GM13977 (cell line): ENCODE results near the gene HADHA.

Experiments
- DNase-seq: peaks from one replicate; pipeline ENCODE4 v3.0.0; 2012; ENCODE audit warnings: low spot score
- CTCF ChIP-seq: IDR thresholded peaks from 2 replicates; pipeline ENCODE4 v1.5.1; 2012; ENCODE audit warnings: mild to moderate bottlenecking, control low read depth; ENCODE audit not compliant: insufficient read depth; ENCODE audit errors: extremely low read depth, missing control alignments
- in situ Hi-C: fragments of 300-500 bp; cut with MboI; formaldehyde crosslinking; loops from one replicate; pipeline ENCODE4 v1.12.0; 2022; ENCODE audit warnings: low sequenced_read_pairs, low pct_unique_long_range_greater_than_20kb, mixed read lengths, inconsistent platforms; ENCODE audit not compliant: unreplicated experiment

Gene HADHA

DNA sequence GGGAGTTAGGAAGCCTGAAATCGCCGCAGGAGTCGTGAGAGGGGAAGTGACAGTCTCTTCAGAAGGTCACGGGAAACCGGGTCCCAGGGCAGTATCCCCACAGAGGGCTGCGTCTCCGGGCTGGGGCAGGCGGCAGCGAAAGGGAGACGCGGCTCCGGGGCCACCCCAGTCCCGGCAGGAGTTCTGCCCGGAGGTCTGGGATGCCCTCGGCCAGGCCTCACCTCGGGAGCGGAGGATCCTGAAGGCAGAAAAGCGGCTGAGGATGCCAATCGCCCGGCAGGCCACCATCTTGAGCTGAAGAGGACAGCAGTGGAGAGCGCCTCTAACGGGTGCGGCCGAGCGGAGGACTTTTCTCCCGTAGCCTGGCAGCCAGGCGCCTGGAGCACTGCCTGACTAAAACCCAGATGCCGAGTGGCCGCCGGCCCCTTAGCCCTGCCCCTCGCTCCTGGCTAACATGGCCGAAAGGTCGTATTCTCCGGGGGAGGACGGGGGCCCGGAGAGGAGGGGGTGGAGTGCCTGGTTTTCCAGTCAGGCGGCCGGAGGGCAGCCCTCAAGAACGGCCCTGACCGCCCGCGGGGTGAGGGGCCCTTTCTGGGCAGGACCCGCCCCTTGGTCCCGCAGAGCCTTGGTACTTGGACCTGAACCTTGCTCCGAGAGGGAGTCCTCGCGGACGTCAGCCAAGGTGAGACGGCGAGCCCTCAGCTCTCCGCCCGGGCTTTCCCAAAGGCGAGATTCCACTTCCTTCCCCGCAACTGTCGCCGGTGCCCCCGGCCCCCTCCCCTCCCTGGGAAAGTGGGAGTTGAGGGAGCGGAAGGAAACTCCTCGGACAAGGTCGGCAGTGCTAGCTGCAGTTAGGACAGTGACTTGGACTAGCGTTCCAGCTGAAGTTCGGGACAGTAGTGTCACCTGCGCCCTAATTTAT lies at the start of gene HADHA, which contains the start of gene HADHB:
TSS of gene HADHA (minus strand) at position 324 of the 922 bp plus-strand sequence. CDS start at position 288, 36 bp downstream.
TSS of gene HADHB (plus strand) at position 631 of the 922 bp plus-strand sequence. CDS start 9,316 bp downstream, outside the sequence.
- peak; percentile 84 for DNase-seq
- TF ChIP-seq CTCF, result peak; percentile 35
- in situ Hi-C loops, result no loop called here

- no peak for TF ChIP-seq CTCF
- DNase-seq, result no peak
- in situ Hi-C loops, result no loop called here
These were observed 48.2 kb upstream of the HADHA start for GRCh38 chr2:26292646-26293045.

GRCh38 chr2:26290001-26290400 lies 45.6 kb upstream of the HADHA start:
- no peak for TF ChIP-seq CTCF
- in situ Hi-C loops, result no loop called here
- no peak for DNase-seq

DNA sequence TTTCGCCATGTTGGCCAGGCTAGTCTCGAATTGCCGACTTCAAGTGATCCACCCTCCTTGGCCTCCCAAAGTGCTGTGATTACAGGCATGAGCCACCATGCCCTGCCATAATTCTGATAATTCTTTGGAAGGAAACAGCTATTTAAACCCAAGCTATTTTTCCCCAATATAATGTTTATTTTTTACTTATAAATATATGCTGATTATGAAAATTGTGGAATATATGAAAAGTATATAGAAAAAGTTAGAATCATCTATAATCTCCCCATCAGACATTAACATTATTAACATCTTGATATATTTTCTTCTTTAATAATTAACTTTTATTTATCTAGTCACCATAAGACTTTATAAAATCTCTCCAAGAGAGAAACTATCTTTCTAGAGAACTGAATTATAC lies 41.5 kb upstream of the HADHA start:
- no peak for DNase-seq
- TF ChIP-seq CTCF, result no peak
- in situ Hi-C loops, result no loop called here

- TF ChIP-seq CTCF, result no peak
- in situ Hi-C loops, result no loop called here
- DNase-seq, result no peak
These were observed 39.7 kb upstream of the HADHA start for GRCh38 chr2:26284132-26284531.

- no peak for DNase-seq
- no peak for TF ChIP-seq CTCF
- in situ Hi-C loops, result no loop called here
These were observed 39.2 kb upstream of the HADHA start for GRCh38 chr2:26283606-26284005.
